GM12878 (cell line): Measurements from ENCODE around the gene NTMT2. TPM values are rescaled to one million over a fixed set of nuclear protein-coding genes. Genes with fewer than 3 reads are reported as not detected.

Experiments used
- ATAC-seq: fragments of 200-7000 bp; cut with Tn5 transposase; 3 replicates; pipeline ENCODE4 v1.9.1; 2020; ENCODE audit warnings: mild to moderate bottlenecking, moderate library complexity
- BruUV-seq: library from RNA; stranded (reverse); fragments of 400-500 nt; replicated peaks from 2 replicates; lab custom pipeline; 2021; lab: Mats Ljungman, UMichigan
- CTCF ChIA-PET: fragments of 300-600 bp; sonication (Branson Sonifier 250); formaldehyde crosslinking; extraction: SDS; loops from one replicate; lab custom pipeline; 2021; ENCODE audit warnings: inconsistent platforms; lab: Yijun Ruan, JAX
- POLR2A ChIA-PET: fragments of 350-600 bp; formaldehyde crosslinking; extraction: SDS; loops from one replicate; lab custom pipeline; 2021; ENCODE audit warnings: inconsistent platforms; lab: Charles Lee
- RAD21 ChIA-PET: fragments of 300-600 bp; sonication (Branson Sonifier 250); formaldehyde crosslinking; loops from one replicate; lab custom pipeline; 2023; ENCODE audit warnings: antibody characterized with exemption; ENCODE audit not compliant: unreplicated experiment; lab: Charles Lee
- SMC1A ChIA-PET: fragments of 300-600 bp; sonication (Branson Sonifier 250); formaldehyde crosslinking; loops from one replicate; lab custom pipeline; 2023; ENCODE audit not compliant: unreplicated experiment, uncharacterized antibody; lab: Charles Lee
- DNase-seq: peaks from one replicate; pipeline ENCODE4 v3.0.0-alpha.2; 2011; ENCODE audit warnings: low read depth, low spot score
- FAIRE-seq: peaks from 3 replicates; lab custom pipeline; 2011; peaks lifted over from hg19 to GRCh38; lab: Jason Lieb, UNC
- H2AFZ ChIP-seq: 2 replicates; pipeline ENCODE4 v1.6.0; 2011; ENCODE audit warnings: low read depth, low read length, control low read depth; ENCODE audit not compliant: control insufficient read depth
- H3K27ac ChIP-seq: 2 replicates; pipeline ENCODE4 v1.5.1; 2011; ENCODE audit warnings: control low read depth; ENCODE audit not compliant: control insufficient read depth, insufficient read depth
- H3K27me3 ChIP-seq, 2 experiments: replicated peaks in 1 of 2; 2 replicates each; pipeline versions ENCODE4 v1.6.0 to v1.6.1; 2011; ENCODE audit warnings: low read length in 1 of 2; ENCODE audit not compliant: control insufficient read depth in 2 of 2, insufficient read depth in 2 of 2
- H3K36me3 ChIP-seq, 2 experiments: 2 replicates each; pipeline ENCODE4 v1.5.1; 2011; ENCODE audit warnings: low read length in 1 of 2; ENCODE audit not compliant: control insufficient read depth in 2 of 2, insufficient read depth in 2 of 2
- H3K4me1 ChIP-seq: 2 replicates; pipeline ENCODE4 v1.6.1; 2011; ENCODE audit warnings: mild to moderate bottlenecking, low read length, moderate library complexity, mixed read lengths; ENCODE audit not compliant: control insufficient read depth, insufficient read depth
- H3K4me2 ChIP-seq: 2 replicates; pipeline ENCODE4 v1.6.0; 2011; ENCODE audit warnings: control low read depth; ENCODE audit not compliant: control insufficient read depth, insufficient read depth
- H3K4me3 ChIP-seq: fragments of 200-600 bp; sonication (generic); 2 replicates; pipeline ENCODE4 v1.5.1; 2016
- H3K79me2 ChIP-seq: 2 replicates; pipeline ENCODE4 v1.6.0; 2011; ENCODE audit warnings: low read length; ENCODE audit not compliant: control insufficient read depth, insufficient read depth
- H3K9ac ChIP-seq: 2 replicates; pipeline ENCODE4 v1.8.0; 2011; ENCODE audit warnings: low read length, control low read depth, mixed read lengths; ENCODE audit not compliant: control insufficient read depth, insufficient read depth
- H3K9me3 ChIP-seq: replicated peaks from 3 replicates; pipeline ENCODE4 v1.5.1; 2011; ENCODE audit warnings: mild to moderate bottlenecking, low read length; ENCODE audit not compliant: control insufficient read depth, insufficient read depth
- H4K20me1 ChIP-seq: 2 replicates; pipeline ENCODE4 v1.6.0; 2011; ENCODE audit not compliant: control insufficient read depth, insufficient read depth
- CEBPB ChIP-seq, 2 experiments: fragments of 150-350 bp in 1 of 2; IDR thresholded peaks; 2 replicates each; pipeline ENCODE4 v1.6.1; 2012 to 2014; ENCODE audit warnings: low read depth in 2 of 2, low read length in 2 of 2, borderline replicate concordance in 1 of 2, inconsistent platforms in 1 of 2
- CEBPZ ChIP-seq: fragments of 150-350 bp; IDR thresholded peaks from 2 replicates; pipeline ENCODE4 v1.6.1; 2016; ENCODE audit warnings: low read depth, low read length
- E2F4 ChIP-seq: IDR thresholded peaks from 2 replicates; pipeline ENCODE4 v1.6.1; 2012; ENCODE audit warnings: low read depth, low read length, improper control_type of control experiment
- EZH2 ChIP-seq: IDR thresholded peaks from 2 replicates; pipeline ENCODE4 v1.6.1; 2012; ENCODE audit warnings: low read depth, mild to moderate bottlenecking, control low read depth, inconsistent platforms, low read length, borderline replicate concordance; ENCODE audit not compliant: control insufficient read depth
- IKZF1 ChIP-seq: fragments of 450-650 bp; conservative IDR thresholded peaks from 2 replicates; pipeline ENCODE4 v1.6.1; 2017; ENCODE audit warnings: antibody characterized with exemption, mild to moderate bottlenecking
- IKZF2 ChIP-seq, 2 experiments: fragments of 450-650 bp; IDR thresholded peaks; 2 replicates each; pipeline ENCODE4 v1.6.1; 2017; ENCODE audit warnings: mild to moderate bottlenecking in 2 of 2, moderate library complexity in 2 of 2
- KDM1A ChIP-seq: fragments of 200-600 bp; sonication (generic); IDR thresholded peaks from 2 replicates; pipeline ENCODE4 v1.6.1; 2016; ENCODE audit warnings: borderline replicate concordance
- KLF5 ChIP-seq: fragments of 450-650 bp; IDR thresholded peaks from 2 replicates; pipeline ENCODE4 v1.6.1; 2014; ENCODE audit warnings: mild to moderate bottlenecking; ENCODE audit not compliant: partially characterized antibody
- PKNOX1 ChIP-seq: fragments of 450-650 bp; IDR thresholded peaks from 2 replicates; pipeline ENCODE4 v1.6.1; 2016; ENCODE audit warnings: mild to moderate bottlenecking
- POU2F2 ChIP-seq: IDR thresholded peaks from 3 replicates; pipeline ENCODE4 v1.6.1; 2011; ENCODE audit warnings: low read depth, mild to moderate bottlenecking, low read length, borderline replicate concordance
- RB1 ChIP-seq: fragments of 450-650 bp; formaldehyde crosslinking; IDR thresholded peaks from 2 replicates; pipeline ENCODE4 v1.6.1; 2017; ENCODE audit warnings: mild to moderate bottlenecking, borderline replicate concordance
- SMARCA5 ChIP-seq: fragments of 450-650 bp; IDR thresholded peaks from 2 replicates; pipeline ENCODE4 v1.6.1; 2017; ENCODE audit warnings: mild to moderate bottlenecking
- SRF ChIP-seq, 2 experiments: IDR thresholded peaks; 2 replicates each; pipeline ENCODE4 v1.6.1; 2011; ENCODE audit warnings: low read depth in 2 of 2, low read length in 2 of 2, mild to moderate bottlenecking in 1 of 2, moderate library complexity in 1 of 2
- STAT1 ChIP-seq: fragments of 450-650 bp; conservative IDR thresholded peaks from 2 replicates; pipeline ENCODE4 v1.6.1; 2014; ENCODE audit warnings: antibody characterized with exemption, mild to moderate bottlenecking
- ZNF207 ChIP-seq: fragments of 450-650 bp; IDR thresholded peaks from 2 replicates; pipeline ENCODE4 v1.6.1; 2014; ENCODE audit warnings: antibody characterized with exemption, mild to moderate bottlenecking, borderline replicate concordance
- WGBS: methylation state at CpG from one replicate; pipeline ENCODE4 v1.1.6; 2016; ENCODE audit warnings: low lambda C conversion rate; ENCODE audit not compliant: insufficient replicate concordance, insufficient coverage; ENCODE audit errors: missing lambda C conversion rate; 5-methylcytosine and 5-hydroxymethylcytosine counted together
- in situ Hi-C: fragments of 300-500 bp; cut with MboI; formaldehyde crosslinking; loops from 9 replicates; pipeline ENCODE4 v1.14.3; 2018; ENCODE audit warnings: mixed read lengths
- intact Hi-C: fragments of 100-400 bp; cut with micrococcal nuclease; formaldehyde crosslinking; loops from one replicate; pipeline ENCODE4 v1.14.2; 2022; ENCODE audit not compliant: unreplicated experiment
- polyA plus RNA-seq, 11 experiments: library from polyadenylated mRNA; depleted of rRNA in 4 of 11; unstranded in 6 of 11; stranded (reverse) in 5 of 11; fragments of >200 nt; fragmentation: Nextera tagmentation in 4 of 11; fragmentation: Illumina TruSeq in 1 of 11; extraction: Ambion mirVana in 4 of 11; extraction: Trizol in 1 of 11; gene quantifications; 1 replicate in 1 of 11; 2 replicates in 10 of 11; pipeline versions ENCODE4 v1.2.1 to v1.2.3, GENCODE V29; 2011 to 2016; ENCODE audit warnings: inconsistent platforms in 2 of 11, missing spikeins in 2 of 11, low read depth in 1 of 11
- total RNA-seq, 4 experiments: library from RNA; depleted of rRNA in 3 of 4; stranded (reverse); fragments of >200 nt in 3 of 4; fragmentation: Illumina TruSeq in 1 of 4; extraction: Trizol in 1 of 4; gene quantifications; 2 replicates each; pipeline versions ENCODE4 v1.2.1 to v1.2.3, GENCODE V29; 2013 to 2021

NTMT2 gene
- total and polyA plus RNA-seq, 10 of the 15 experiments (the other 5 are each of a cell fraction or from before 2014, with no cell fraction given), result not detected

GRCh38 chr1:170153417-170153816 is 7.7 kb downstream of the NTMT2 start (continued):
- no peak for TF ChIP-seq POU2F2
- TF ChIP-seq SRF (IDR thresholded peaks at IDR 0.05; ENCODE audit: low read depth in 2 of 2, low read length in 2 of 2), result no peak

GRCh38 chr1:170155055-170155454 is 9.3 kb downstream of the NTMT2 start:
- Histone ChIP-seq H3K79me2 (no peaks in the 10 kb centered on the region), H3K36me3 (no peaks in the 10 kb centered on the region), H3K4me2 (no peak overlapping the region), H3K9ac (no peak overlapping the region), H2AFZ (no peak overlapping the region), H3K4me1 (no peaks in the 10 kb centered on the region), H3K9me3 (no peaks in the 10 kb centered on the region; the same call in 2 of the 3 replicates), H4K20me1 (no peaks in the 10 kb centered on the region), H3K27me3 (no peaks in the 10 kb centered on the region), H3K27ac (no peak overlapping the region), H3K4me3 (no peak overlapping the region)
- no TSS peak for BruUV-seq
- ChIA-PET SMC1A (interaction anchor here (0.5 kb wide), 1 partner anchor 533 kb away, joined by 3 read pairs; no protein-coding TSS in a partner anchor), CTCF (interaction anchor here (0.7 to 1.1 kb wide), 2 partner anchors 20 to 53 kb away, joined by 3 read pairs; no protein-coding TSS in a partner anchor), RAD21 (interaction anchor here (1.1 kb wide), 1 partner anchor 9 kb away, joined by 3 read pairs; the partner anchor contains the start of gene NTMT2), POLR2A (interaction anchor here (0.7 kb wide), 1 partner anchor 13 kb away, joined by 3 read pairs; no protein-coding TSS in a partner anchor)
- FAIRE-seq, result no peak
- in situ Hi-C loops, result no loop called here
- no peak for ATAC-seq
- intact Hi-C loops, result no loop called here
- DNase-seq, result no peak
- TF ChIP-seq ZNF207 (no peak), CEBPB (IDR thresholded peaks at IDR 0.05; ENCODE audit: borderline replicate concordance in 1 of 2, low read depth in 2 of 2, low read length in 2 of 2) (no peak), E2F4 (no peak), EZH2 (no peak), RB1 (no peak), KDM1A (no peak), STAT1 (no peak), SMARCA5 (no peak), CEBPZ (no peak), IKZF2 (IDR thresholded peaks at IDR 0.05) (no peak), PKNOX1 (no peak), KLF5 (no peak), IKZF1 (no peak)
- WGBS, result 65% methylated on average over 1 of the region's 1 CpG
